Dermis lymphatic vessel endothelial cell (primary cell): ENCODE results near the gene TRIML2. TPM values are rescaled to one million over a fixed set of nuclear protein-coding genes. Genes with fewer than 3 reads are reported as not detected.

Experiments
- total RNA-seq: library from RNA; depleted of rRNA; stranded (reverse); fragments of >200 nt; gene quantifications from 2 replicates; pipeline ENCODE4 v1.2.1, GENCODE V29; 2014

The TRIML2 gene
- 0.11 and 0.43 TPM in 2 replicates for total RNA-seq

GRCh38 chr4:188109157-188109755 lies at the start of gene TRIML2:
TRIML2 (minus strand) TSS chr4:188109603; CDS start chr4:188105368, 4,235 bp downstream.

GRCh38 chr4:188139141-188139540 lies 29.7 kb upstream of the TRIML2 start, which contains the start of gene TRIML1:
TRIML1 (plus strand) TSS chr4:188139441; CDS start chr4:188139559, 118 bp downstream.

Other genes starting within 250 kb of the TRIML2 start
- gene ZFP42, start 113.8 kb downstream of the TRIML2 start, total RNA-seq: not detected in 2 replicates
- not detected in 2 replicates for gene TRIML1, start 29.8 kb upstream of the TRIML2 start, total RNA-seq